ENCODE measurements around the gene SLC20A1.

The SLC20A1 gene

DNA sequence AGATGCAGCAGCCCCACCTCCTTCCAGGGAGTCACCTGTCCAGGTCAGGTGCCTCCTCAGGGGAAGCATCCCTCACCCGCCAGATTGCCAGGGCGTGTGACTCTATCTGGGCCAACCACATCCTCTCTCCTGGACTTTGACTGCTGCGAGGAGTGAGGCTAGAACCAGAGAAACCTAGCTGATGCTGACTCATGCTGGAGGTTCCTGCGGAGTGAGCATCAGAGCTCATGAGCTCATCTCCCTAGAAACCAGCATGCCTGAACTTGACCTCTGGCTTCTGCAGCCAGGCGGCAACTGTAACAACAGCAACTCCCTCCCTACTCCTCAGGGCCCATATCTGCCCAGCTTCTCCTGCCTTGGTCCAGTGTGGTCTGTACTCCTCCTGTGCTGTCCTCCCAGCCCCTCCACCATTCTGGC is 46.8 kb downstream of the SLC20A1 start:
- TF ChIP-seq, protein P1, sequence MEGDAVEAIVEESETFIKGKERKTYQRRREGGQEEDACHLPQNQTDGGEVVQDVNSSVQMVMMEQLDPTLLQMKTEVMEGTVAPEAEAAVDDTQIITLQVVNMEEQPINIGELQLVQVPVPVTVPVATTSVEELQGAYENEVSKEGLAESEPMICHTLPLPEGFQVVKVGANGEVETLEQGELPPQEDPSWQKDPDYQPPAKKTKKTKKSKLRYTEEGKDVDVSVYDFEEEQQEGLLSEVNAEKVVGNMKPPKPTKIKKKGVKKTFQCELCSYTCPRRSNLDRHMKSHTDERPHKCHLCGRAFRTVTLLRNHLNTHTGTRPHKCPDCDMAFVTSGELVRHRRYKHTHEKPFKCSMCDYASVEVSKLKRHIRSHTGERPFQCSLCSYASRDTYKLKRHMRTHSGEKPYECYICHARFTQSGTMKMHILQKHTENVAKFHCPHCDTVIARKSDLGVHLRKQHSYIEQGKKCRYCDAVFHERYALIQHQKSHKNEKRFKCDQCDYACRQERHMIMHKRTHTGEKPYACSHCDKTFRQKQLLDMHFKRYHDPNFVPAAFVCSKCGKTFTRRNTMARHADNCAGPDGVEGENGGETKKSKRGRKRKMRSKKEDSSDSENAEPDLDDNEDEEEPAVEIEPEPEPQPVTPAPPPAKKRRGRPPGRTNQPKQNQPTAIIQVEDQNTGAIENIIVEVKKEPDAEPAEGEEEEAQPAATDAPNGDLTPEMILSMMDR (IDR thresholded peaks at IDR 0.05; ENCODE audit: low read depth, low read length): no peak
- H3K4me3 ChIP-seq (ENCODE audit: low read depth, low read length): no peak overlapping the region

DNA sequence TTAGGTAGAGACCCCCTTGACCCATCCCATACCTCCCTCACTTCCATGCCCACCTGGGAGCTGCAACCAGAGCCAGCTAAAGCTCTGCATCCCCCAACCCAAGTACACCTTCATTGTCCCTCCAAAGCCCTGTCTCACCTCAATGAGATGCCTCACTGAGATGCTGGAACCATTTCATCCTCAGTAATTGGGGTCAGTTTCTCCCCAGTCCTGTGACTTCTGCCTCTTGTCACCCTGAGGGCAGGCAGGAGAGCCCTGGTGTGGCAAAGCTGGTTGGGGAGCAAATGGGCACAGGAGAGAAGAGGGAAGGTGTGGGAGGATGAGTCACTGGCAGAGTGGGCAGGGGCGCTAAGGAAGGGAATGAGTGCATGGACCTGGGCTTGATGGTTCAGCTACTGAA is 47.2 kb downstream of the SLC20A1 start:
- TF ChIP-seq, protein P1 (IDR thresholded peaks at IDR 0.05; ENCODE audit: low read depth, low read length): no peak
- H3K4me3 ChIP-seq (ENCODE audit: low read depth, low read length): no peak overlapping the region

DNA sequence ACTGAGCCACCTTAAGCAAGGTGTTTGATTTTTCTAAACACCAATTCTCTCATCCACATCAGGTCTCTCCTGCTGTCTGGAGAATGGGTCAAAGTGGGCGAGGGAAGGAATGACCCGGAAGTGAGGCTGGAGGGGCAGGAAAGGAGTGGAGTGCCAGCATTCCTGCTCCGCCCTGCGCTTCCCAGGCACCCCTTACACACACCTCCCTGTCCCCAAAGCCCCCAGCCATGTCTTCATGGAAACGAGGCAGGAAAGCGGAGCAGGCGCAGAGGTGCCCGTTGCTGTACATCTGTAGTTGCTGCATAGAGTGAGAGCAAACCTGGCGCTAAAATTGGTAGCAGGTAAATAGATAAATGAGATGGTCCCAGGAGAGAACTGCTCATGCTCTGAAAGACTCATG is 47.9 kb downstream of the SLC20A1 start:
- TF ChIP-seq, protein P1 (IDR thresholded peaks at IDR 0.05; ENCODE audit: low read depth, low read length): no peak
- H3K4me3 ChIP-seq (ENCODE audit: low read depth, low read length): no peak overlapping the region

DNA sequence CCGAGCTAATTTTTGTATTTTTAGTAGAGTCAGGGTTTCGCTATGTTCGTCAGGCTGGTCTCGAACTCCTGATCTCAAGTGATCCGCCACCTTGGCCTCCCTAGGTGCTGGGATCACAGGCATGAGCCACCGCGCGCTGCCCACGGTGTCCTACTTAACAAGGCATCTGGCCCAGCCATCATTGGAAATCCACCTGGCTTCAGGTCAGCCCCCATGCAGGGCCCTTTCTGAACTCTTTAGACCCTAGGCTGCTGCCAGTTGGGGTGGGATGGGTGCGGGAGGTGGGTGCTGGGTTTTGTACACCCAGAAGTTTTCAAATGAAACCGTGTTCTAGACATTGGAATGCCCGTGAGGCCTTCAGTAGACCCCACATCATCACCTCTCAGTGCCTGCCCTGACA is 48.4 kb downstream of the SLC20A1 start:
- no peak overlapping the region for H3K4me3 ChIP-seq (ENCODE audit: low read depth, low read length)
- TF ChIP-seq, protein P1 (IDR thresholded peaks at IDR 0.05; ENCODE audit: low read depth, low read length): no peak

DNA sequence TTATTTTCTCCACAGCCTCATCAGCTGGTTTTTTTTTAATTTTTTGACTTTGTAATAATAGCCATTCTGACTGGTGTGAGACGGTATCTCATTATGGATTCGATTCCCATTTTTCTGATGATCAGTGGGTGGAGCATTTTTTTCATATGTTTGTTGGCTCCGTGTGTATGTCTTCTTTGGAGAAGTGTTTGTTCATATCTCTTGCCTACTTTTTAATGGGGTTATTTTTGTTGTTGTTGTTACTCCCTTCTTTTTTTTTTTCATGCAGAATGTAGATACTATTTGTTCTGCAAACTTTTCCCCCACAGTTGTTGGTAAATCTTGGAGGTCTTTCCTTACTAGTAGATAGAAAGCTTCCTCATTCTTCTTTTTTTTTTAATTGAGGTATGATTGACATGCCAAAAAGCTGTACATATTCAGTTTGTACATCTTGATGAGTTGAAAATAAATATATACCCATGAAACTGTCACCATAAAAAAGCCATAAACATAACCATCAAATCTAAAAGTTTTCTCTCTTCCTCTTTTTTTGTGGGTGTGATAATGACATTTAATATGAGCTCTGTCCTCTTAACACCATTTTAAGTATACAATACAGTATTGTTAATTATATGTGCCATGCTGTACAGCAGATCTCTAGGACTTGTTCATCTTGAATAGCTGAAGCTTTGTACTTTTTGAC is 53.2 kb downstream of the SLC20A1 start:
- TF ChIP-seq, protein P1 (IDR thresholded peaks at IDR 0.05; ENCODE audit: low read depth, low read length): no peak
- no peak overlapping the region for H3K4me3 ChIP-seq (ENCODE audit: low read depth, low read length)

DNA sequence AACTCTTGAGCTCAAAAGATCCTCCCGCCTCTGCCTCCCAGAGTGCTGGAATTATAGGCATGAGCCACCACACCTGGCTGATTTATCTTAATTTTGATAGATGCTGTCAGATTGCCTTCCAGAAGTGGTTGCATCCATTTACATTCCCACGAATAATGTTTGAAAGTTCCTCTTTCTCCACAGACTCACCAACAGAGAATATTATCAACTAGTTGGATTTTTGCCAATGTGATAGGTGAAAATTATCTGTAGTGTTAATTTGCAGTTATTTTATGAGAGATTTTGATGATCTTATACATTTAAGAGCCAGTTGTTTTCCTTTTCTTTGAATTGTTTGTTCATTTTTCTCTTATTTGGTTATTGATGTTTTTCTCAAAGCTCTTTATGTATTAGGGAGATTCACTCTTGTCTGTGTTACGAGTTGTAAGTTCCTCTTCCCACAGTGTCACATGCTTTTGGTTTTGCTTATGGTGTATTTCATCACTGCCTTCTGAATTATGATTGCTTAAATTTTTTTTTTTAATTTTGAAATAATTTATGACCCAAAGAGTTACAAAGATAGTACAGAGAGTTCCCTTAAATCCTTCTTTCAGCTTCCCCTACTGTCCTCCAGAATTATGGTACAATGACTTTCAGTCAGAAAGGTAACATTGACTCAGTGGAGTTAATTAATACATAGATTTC is 54.4 kb downstream of the SLC20A1 start:
- no peak overlapping the region for H3K4me3 ChIP-seq (ENCODE audit: low read depth, low read length)
- TF ChIP-seq, protein P1 (IDR thresholded peaks at IDR 0.05; ENCODE audit: low read depth, low read length): no peak

DNA sequence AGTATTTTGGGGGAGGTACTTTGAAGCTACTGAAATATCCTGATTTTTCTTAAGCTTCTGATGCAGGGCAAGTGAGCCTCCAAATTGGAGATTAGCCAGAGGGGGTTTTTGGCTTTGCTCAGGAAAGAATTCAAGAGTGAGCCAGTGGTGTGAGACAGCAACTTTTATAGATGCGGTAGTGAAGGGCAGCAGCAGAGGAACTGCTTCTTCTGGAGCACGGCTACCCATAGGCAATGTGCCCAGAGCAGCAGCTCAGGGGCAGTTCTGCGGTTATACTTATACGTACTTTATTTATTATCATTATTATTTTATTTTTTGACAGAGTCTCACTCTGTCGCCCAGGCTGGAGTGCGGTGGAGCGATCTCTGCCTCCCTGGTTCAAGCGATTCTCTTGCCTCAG is 55.3 kb downstream of the SLC20A1 start:
- TF ChIP-seq, protein P1 (IDR thresholded peaks at IDR 0.05; ENCODE audit: low read depth, low read length): no peak
- no peak overlapping the region for H3K4me3 ChIP-seq (ENCODE audit: low read depth, low read length)
